Activated T-cell treated with anti-CD3 and anti-CD28 coated beads, Interleukin-2, amount 50 U/mL, for 72 hours (primary cell): Measurements from ENCODE around the gene NOG. TPM values are rescaled to one million over a fixed set of nuclear protein-coding genes. Genes with fewer than 3 reads are reported as not detected.

Experiments
- ATAC-seq, 2 donors: fragments of 150-1000 bp; cut with Tn5 transposase; replicated peaks in 1 of 2; 2 replicates each; pipeline ENCODE4 v1.10.0; 2021; ENCODE audit warnings: moderate library complexity in 2 of 2, mild to moderate bottlenecking in 1 of 2
- DNase-seq, 2 donors: peaks; one replicate each; pipeline ENCODE4 v3.0.0; 2021 to 2022; ENCODE audit warnings: mixed read lengths in 1 of 2
- H3K27ac Mint-ChIP-seq: one replicate; pipeline ENCODE4 v1.8.0; 2022; ENCODE audit warnings: mild to moderate bottlenecking, moderate library complexity, mixed read lengths
- H3K27me3 Mint-ChIP-seq: one replicate; pipeline ENCODE4 v1.8.0; 2022; ENCODE audit warnings: low read depth, mixed read lengths
- H3K36me3 Mint-ChIP-seq, 2 donors: one replicate each; pipeline ENCODE4 v1.8.0; 2022; ENCODE audit warnings: mixed read lengths in 2 of 2, mild to moderate bottlenecking in 1 of 2; ENCODE audit not compliant: insufficient read depth in 2 of 2
- H3K4me1 Mint-ChIP-seq: one replicate; pipeline ENCODE4 v1.8.0; 2022; ENCODE audit warnings: low read depth, mixed read lengths
- H3K4me3 Mint-ChIP-seq, 2 donors: one replicate each; pipeline ENCODE4 v1.8.0; 2022; ENCODE audit warnings: mild to moderate bottlenecking in 2 of 2, mixed read lengths in 2 of 2, moderate library complexity in 2 of 2
- H3K9me3 Mint-ChIP-seq, 2 donors: one replicate each; pipeline ENCODE4 v1.8.0; 2022; ENCODE audit warnings: mixed read lengths in 2 of 2
- total RNA-seq, 2 donors: library from RNA; stranded (reverse); gene quantifications; one replicate each; pipeline ENCODE4 v1.2.3, GENCODE V29; 2022

Gene NOG
- total RNA-seq, 2 donors from 2014 or later, result 0.91 to 1.7 TPM

DNA sequence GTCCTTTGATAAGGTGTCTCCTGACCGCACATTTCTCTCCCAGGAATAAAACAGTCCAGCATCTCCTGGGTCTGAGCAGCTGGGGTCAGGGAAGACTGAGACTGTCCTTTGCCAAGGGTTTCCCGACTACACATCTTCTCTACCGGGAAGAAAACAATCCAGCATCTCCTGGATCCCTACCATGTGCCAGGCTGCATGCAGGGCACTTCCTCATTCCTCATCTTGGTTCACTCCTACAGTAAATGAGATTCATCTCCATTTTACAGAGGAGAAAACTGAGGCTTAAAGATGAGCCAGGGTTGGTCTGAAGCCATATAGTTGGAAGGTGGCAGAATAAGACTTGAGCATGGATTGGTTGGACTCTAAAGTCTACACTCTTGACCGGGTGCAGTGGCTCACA is 36.7 kb downstream of the NOG start:
- no peaks in the 10 kb centered on the region for H3K9me3 Mint-ChIP-seq
- ATAC-seq, result no peak
- no peaks in the 10 kb centered on the region for H3K27me3 Mint-ChIP-seq
- peaks cover under 1% of the 10 kb centered on the region for H3K4me1 Mint-ChIP-seq
- no peak overlapping the region for H3K27ac Mint-ChIP-seq
- no peak for DNase-seq
- H3K4me3 Mint-ChIP-seq, result no peak overlapping the region
- no peaks in the 10 kb centered on the region for H3K36me3 Mint-ChIP-seq

DNA sequence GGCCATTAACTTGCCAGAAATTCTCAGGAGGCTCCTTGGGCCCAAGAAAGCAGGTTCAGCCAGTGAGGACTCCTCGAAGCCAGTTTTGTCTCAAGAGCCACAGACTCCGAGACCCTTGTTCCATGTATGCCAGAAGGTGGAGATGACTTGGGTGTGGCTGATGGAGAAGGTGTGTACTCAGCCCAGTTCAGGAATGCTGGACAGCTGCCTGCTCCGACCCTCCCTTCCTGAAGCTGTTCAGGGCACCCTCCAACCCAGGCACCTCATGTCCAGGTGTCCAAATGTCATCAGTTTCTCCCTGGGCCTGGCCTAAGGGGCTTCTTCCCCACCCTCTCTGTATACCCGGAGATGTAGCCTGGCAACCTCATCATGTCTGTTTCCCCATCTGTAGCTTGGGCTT is 40.2 kb downstream of the NOG start:
- H3K27me3 Mint-ChIP-seq, result no peaks in the 10 kb centered on the region
- H3K9me3 Mint-ChIP-seq, result no peaks in the 10 kb centered on the region
- ATAC-seq, result no peak
- no peaks in the 10 kb centered on the region for H3K36me3 Mint-ChIP-seq
- H3K27ac Mint-ChIP-seq, result no peak overlapping the region
- peaks cover 9% of the 10 kb centered on the region for H3K4me1 Mint-ChIP-seq
- no peak for DNase-seq
- no peak overlapping the region for H3K4me3 Mint-ChIP-seq

DNA sequence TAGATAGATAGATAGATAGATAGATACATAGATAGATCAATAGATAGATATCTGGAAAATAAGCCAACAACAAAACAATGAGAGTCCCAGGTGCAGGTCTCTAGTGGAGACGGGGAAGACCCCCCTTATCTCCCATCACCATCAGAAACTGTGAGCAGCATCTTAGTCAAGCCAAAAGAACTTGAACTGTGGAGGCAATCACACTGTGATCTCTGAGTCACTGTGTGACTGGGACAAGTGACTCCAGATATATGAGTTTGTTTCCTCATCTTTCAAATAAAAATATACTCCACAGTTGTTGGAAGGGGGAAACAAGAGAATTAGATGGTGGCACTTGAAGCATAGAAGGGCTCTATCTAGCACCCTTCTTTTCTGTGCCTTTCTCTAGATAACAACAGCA is 42.1 kb downstream of the NOG start:
- Mint-ChIP-seq H3K36me3 (no peaks in the 10 kb centered on the region), H3K4me3 (no peak overlapping the region), H3K27me3 (no peaks in the 10 kb centered on the region), H3K4me1 (peaks cover 14% of the 10 kb centered on the region), H3K27ac (no peak overlapping the region), H3K9me3 (no peaks in the 10 kb centered on the region)
- DNase-seq (no peak), ATAC-seq (peak; percentile 26 to 44)

DNA sequence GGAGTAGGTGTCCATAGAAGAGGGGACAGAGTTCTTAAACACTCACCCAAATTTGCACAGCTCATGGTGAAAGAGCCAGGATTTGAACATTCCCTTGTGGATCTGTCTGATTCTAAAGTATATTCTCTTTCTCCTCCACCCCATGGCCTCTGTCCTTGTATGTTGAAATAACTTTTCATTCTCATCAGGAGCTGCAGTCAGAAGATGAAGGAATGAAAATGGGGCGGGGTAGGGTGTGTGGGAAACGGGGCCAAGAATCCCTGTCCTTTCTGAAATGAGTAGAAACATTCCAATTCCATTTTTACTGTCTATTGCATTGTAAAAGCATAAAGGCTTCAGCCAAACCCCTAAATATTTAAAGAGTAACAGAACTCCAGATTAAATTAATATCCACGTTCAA is 42.8 kb downstream of the NOG start:
- ATAC-seq, result no peak
- no peak overlapping the region for H3K4me3 Mint-ChIP-seq
- no peaks in the 10 kb centered on the region for H3K27me3 Mint-ChIP-seq
- no peaks in the 10 kb centered on the region for H3K9me3 Mint-ChIP-seq
- DNase-seq, result no peak
- H3K27ac Mint-ChIP-seq, result no peak overlapping the region
- H3K4me1 Mint-ChIP-seq, result peaks cover 14% of the 10 kb centered on the region
- no peaks in the 10 kb centered on the region for H3K36me3 Mint-ChIP-seq

DNA sequence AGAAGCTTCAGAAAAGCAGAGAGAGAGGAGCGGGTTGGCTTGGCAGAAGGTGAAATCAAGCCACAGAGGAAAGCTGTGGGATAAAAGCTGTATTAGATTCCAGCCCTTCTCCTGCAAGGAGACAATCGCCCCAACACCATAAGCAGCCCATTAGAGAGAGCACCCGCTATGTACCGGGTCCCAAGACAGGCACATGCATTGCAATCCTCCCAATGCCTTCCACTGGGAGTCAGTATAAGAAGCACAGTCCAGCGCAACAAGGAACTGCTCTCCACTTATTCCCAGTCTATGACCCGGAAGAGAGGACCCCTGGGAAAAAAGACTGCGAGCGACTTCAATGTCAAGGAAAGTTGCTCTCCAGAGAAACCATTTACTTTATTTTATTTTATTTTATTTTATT is 43.8 kb downstream of the NOG start:
- DNase-seq, result no peak
- no peak overlapping the region for H3K27ac Mint-ChIP-seq
- no peaks in the 10 kb centered on the region for H3K36me3 Mint-ChIP-seq
- H3K4me1 Mint-ChIP-seq, result peaks cover 14% of the 10 kb centered on the region
- H3K27me3 Mint-ChIP-seq, result peaks cover 6% of the 10 kb centered on the region
- H3K4me3 Mint-ChIP-seq, result no peak overlapping the region
- ATAC-seq, result no peak
- no peaks in the 10 kb centered on the region for H3K9me3 Mint-ChIP-seq

DNA sequence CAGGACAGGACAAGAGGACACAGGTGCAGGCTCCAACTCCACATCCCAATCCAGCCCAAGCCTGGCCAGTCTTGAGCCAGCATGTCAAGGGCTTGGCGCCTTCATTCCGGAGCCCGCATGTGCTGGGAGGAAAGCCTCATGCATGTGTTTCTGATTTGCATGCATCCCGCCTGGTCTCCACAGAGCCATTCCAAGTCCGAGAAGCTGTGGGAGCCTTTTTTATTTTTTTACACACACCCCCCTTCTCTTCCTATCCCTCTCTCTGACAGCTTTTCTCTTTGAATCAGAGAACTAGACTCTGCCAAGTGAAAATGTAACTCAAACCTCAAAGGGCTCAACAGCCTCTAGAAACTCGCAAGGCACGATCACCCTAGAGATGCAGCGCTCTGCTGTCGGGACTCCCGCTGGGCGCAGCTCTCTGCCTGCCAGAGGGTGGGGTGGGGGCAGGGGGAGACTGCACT is 45.1 kb downstream of the NOG start:
- Mint-ChIP-seq H3K9me3 (no peaks in the 10 kb centered on the region), H3K27me3 (peaks cover 6% of the 10 kb centered on the region), H3K4me3 (no peak overlapping the region), H3K27ac (no peak overlapping the region), H3K36me3 (no peaks in the 10 kb centered on the region), H3K4me1 (peaks cover 14% of the 10 kb centered on the region)
- ATAC-seq, result no peak
- DNase-seq, result no peak

DNA sequence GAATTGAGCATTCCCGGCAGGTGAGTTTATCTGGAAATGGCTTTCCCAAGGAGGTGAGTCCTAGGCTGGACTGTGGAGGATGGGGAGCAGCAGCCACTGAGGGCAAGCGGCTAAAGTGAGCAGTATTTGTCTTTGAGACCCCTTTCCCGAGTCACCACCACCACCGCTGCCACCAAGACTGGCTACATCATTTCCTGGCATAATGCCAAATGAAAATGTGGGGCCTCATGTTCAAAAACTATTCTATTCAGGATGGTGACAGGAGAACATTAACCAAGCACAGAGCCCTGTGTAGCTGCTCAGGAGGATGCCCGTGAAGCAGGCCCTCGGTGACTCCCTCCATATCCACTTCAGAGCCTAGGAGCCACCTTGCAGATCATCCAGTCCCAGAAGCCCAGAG is 46.0 kb downstream of the NOG start:
- DNase-seq (no peak), ATAC-seq (no peak)
- no peaks in the 10 kb centered on the region for H3K36me3 Mint-ChIP-seq
- H3K27ac Mint-ChIP-seq, result no peak overlapping the region
- H3K4me3 Mint-ChIP-seq, result no peak overlapping the region
- H3K9me3 Mint-ChIP-seq, result no peaks in the 10 kb centered on the region
- peaks cover 6% of the 10 kb centered on the region for H3K27me3 Mint-ChIP-seq
- H3K4me1 Mint-ChIP-seq, result peaks cover 14% of the 10 kb centered on the region

DNA sequence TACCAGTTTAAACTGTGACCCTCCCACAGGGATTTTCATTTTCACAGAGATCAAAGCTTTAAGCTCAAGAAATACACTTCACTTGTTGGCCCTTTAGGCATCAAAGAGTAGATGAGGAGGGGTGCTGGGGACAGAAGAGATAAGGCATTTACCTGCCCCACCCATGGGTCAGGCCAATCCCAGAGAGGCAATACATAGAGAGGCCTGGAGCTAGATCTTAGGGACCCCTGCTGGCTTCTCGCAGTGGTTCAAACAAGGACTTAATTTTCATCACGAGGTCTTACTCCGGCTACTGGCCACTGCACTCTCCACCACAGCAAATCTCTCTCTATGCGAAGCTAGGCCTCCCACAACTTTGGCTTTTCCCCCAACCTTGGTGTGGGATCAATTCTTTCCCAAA is 46.6 kb downstream of the NOG start:
- Mint-ChIP-seq H3K27ac (no peak overlapping the region), H3K4me3 (no peak overlapping the region), H3K9me3 (no peaks in the 10 kb centered on the region), H3K4me1 (peaks cover 14% of the 10 kb centered on the region), H3K27me3 (peaks cover 6% of the 10 kb centered on the region), H3K36me3 (no peaks in the 10 kb centered on the region)
- no peak for DNase-seq
- ATAC-seq, result no peak

DNA sequence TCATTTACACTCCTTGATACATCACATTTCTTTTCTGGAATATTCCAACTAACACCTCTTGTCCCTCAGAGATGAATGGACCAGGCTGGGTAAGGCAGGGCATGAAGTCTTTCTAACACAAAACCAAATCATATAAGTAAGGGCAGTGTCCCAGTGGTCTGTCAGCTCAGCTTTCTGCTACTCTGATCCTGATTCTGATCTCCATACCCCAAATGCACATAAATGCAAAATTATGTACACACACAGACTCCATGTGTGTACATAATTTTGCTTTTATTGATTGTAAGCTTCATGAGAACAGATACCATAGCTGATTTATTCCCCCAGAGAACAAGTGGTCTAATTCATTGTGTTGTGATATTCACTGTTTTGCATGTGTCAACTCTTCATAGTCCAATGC is 47.9 kb downstream of the NOG start:
- ATAC-seq, result no peak
- Mint-ChIP-seq H3K4me1 (peaks cover 5% of the 10 kb centered on the region), H3K9me3 (no peaks in the 10 kb centered on the region), H3K4me3 (no peak overlapping the region), H3K27me3 (peaks cover 6% of the 10 kb centered on the region), H3K36me3 (no peaks in the 10 kb centered on the region), H3K27ac (no peak overlapping the region)
- no peak for DNase-seq

DNA sequence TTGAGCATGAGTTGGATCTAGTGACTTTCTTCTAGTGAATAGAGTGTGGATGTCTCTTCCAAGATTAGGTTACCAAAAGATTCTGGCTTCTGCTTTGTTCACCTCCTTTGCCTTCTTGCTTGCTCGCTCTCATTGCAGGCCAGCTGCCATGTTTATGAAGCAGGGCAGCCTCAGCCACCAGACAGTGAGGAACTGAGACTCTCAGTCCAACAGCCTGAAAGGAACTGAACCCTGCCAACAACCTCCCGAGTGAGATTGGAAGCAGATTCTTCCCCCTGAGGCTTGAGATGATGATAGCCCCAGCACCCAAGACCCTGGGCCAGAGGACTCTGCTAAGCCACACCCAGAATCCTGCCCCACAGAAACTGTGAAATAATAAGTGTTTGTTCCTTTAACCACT is 48.4 kb downstream of the NOG start:
- Mint-ChIP-seq H3K9me3 (no peaks in the 10 kb centered on the region), H3K27me3 (peaks cover 6% of the 10 kb centered on the region), H3K4me1 (peaks cover 5% of the 10 kb centered on the region), H3K4me3 (no peak overlapping the region), H3K27ac (peak overlapping the region; percentile 55), H3K36me3 (no peaks in the 10 kb centered on the region)
- no peak for ATAC-seq
- DNase-seq, result no peak

DNA sequence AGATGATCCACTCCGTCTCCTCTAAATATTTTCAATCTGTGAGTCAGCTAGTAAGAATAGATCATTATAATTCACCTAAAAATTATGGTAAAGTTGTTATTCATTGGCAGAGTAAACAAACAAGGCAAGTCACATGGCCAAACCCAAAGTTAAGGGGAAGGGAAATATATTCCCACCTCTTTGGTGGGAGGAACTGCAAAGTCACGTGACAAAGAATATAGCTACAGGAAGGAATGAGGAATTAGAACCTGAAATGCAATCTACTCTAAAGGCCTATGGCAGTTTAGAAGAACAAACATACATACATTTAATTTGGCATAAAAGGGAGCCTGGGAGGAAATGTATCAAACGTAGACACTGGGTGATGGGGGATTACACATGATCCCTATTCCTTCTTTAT is 48.9 kb downstream of the NOG start:
- Mint-ChIP-seq H3K27ac (no peak overlapping the region), H3K27me3 (peaks cover 6% of the 10 kb centered on the region), H3K4me1 (peaks cover 5% of the 10 kb centered on the region), H3K9me3 (no peaks in the 10 kb centered on the region), H3K4me3 (no peak overlapping the region), H3K36me3 (no peaks in the 10 kb centered on the region)
- no peak for ATAC-seq
- no peak for DNase-seq

Other genes starting within 250 kb of the NOG start
- 1 to 10 TPM; 4.0 to 4.5 TPM for gene C17orf67, start 240.2 kb downstream of the NOG start, total RNA-seq
- gene DGKE, start 240.5 kb downstream of the NOG start, total RNA-seq, result 10 to 100 TPM; 25.0 to 34.6 TPM